ENCODE results near the gene KCNN3.

KCNN3 gene

GRCh38 chr1:154813300-154813816 lies 56.7 kb downstream of the KCNN3 start:
- no peak overlapping the region for H3K4me3 ChIP-seq (replicated peaks in 1 of 2; ENCODE audit: low read depth in 2 of 2, low read length in 2 of 2)
- DNase-seq (ENCODE audit: low read depth in 2 of 2) = peak; percentile 21 to 28
- TF ChIP-seq CTCF (IDR thresholded peaks at IDR 0.05; ENCODE audit: low read depth, low read length) = no peak

DNA sequence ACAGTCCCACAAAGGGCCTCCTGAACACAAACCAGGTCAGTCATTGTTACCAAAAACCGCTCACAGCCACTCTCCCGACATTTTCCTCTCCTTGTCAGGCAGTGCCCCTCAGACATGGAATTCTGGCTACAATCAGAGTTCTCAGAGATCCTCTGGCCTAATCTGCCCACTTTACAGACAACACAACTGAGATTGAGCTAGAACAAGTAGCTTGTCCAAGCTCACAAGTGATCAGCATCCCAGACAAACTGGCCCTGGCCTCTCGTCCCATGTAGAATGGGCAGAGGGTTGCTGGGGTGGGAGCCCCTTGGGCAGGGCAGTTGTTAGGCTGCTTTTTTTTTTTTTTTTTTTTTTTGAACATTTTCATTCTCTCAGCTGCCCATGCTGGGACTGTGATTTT lies 57.2 kb downstream of the KCNN3 start:
- no peak for DNase-seq (ENCODE audit: low read depth in 2 of 2)
- no peak for TF ChIP-seq CTCF (IDR thresholded peaks at IDR 0.05; ENCODE audit: low read depth, low read length)
- no peak overlapping the region for H3K4me3 ChIP-seq (replicated peaks in 1 of 2; ENCODE audit: low read depth in 2 of 2, low read length in 2 of 2)

- TF ChIP-seq CTCF (IDR thresholded peaks at IDR 0.05; ENCODE audit: low read depth, low read length) = no peak
- no peak overlapping the region for H3K4me3 ChIP-seq (replicated peaks in 1 of 2; ENCODE audit: low read depth in 2 of 2, low read length in 2 of 2)
- no peak for DNase-seq (ENCODE audit: low read depth in 2 of 2)
Measured at GRCh38 chr1:154810571-154810970, 59.5 kb downstream of the KCNN3 start.

DNA sequence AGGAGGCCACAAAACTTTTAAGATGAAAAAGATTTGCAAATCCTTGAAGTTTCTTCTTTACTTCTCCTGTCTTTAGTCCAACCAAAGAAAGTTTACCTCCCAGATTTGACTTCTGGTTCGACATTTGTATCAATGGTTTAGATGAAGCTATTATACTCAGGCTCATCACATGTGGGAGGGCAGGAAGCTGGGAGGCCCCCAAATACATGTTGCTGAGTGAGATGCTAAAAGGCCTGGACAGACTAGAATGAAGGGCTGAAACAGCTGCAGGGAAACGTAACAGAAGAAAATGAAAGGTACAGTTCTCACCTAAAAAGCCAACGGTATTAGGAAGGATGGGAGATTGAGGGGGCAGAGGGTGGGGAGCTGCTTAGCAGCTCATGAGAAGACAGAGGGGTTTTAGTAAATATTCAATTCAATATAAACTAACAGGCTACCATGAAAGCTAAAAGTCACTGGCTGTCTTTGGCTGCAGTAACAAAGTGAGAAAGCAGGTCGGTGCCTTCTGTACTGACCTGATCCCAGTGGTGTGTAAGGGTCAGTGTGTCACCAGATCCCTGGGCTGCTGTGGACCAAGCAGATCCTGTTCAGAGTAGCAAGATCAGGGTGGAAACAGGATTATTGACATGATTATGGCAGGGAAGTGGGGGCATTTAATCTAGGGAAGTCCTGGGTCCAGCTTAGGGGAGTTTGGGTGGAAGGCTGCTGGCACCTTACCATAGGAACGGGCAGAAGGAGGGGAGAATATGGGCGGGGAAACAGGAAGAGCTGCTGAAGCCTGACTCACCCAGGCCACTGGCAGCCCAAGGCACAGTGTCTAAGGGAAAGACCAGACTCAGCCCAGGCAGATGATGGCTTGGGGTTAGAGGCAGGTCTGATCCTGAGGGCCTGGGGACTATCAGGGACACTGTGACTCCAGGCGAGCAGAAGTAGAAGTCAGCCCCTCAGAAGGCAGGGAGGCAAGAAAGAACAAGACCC lies 60.4 kb downstream of the KCNN3 start:
- TF ChIP-seq CTCF (IDR thresholded peaks at IDR 0.05; ENCODE audit: low read depth, low read length) = no peak
- peak; percentile 46 to 49 for DNase-seq (ENCODE audit: low read depth in 2 of 2)
- no peak overlapping the region for H3K4me3 ChIP-seq (replicated peaks in 1 of 2; ENCODE audit: low read depth in 2 of 2, low read length in 2 of 2)

GRCh38 chr1:154808909-154809262 lies 61.2 kb downstream of the KCNN3 start:
- TF ChIP-seq CTCF (IDR thresholded peaks at IDR 0.05; ENCODE audit: low read depth, low read length) = no peak
- no peak overlapping the region for H3K4me3 ChIP-seq (replicated peaks in 1 of 2; ENCODE audit: low read depth in 2 of 2, low read length in 2 of 2)
- DNase-seq (ENCODE audit: low read depth in 2 of 2) = no peak

DNA sequence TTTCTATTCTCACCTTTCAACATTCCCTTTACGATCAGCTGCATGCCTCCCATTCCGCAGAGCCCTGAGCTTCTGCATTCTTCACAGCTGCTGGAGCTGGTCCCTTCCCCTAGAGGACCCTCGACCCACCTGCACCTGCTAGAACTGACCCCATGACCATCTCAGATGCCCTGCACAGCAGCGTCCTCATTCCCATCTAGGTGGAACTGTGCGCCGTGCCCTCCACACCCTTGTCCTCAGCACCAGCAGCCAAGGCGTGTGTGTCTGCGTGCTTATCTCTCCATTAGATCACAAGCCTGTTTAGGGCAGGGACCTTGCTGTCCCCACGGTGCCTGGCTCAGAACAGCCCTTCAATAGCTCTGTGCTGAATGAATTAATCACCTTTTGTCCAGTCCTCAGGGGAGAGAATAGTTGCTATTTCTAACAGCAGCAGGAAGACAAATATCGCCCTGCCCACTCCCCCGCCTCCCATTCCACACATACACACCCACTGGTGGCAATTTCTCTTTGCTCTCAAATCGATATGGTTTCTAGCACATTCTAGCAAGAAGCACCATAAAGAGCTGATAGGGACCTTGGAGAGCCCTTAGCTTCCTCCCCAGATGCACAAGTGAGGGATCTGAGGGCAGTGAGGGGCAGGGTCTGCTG lies 61.7 kb downstream of the KCNN3 start:
- no peak for TF ChIP-seq CTCF (IDR thresholded peaks at IDR 0.05; ENCODE audit: low read depth, low read length)
- DNase-seq (ENCODE audit: low read depth in 2 of 2) = no peak
- H3K4me3 ChIP-seq (replicated peaks in 1 of 2; ENCODE audit: low read depth in 2 of 2, low read length in 2 of 2) = no peak overlapping the region
